ENCODE measurements around the gene FAM98C.
A peak's percentile ranks its signal among the peaks of the same experiment; 100 is the strongest.

The FAM98C gene

DNA sequence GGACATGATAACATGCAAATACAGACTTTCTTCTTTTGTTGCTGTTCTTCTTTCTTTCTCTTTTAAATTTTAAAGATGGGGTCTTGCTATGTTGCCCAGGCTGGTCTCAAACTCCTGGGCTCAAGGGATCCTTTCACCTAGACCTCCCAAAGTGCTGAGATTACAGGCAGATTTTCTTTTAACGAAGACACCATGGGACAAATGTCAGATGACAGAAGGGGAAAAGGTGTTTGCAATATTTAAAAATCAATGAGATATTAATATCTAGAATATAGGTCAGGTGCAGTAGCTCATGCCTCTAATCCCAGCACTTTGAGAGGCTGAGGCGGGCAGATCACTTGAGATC, 26.9 kb downstream of the FAM98C start:
- H3K27me3 ChIP-seq (ENCODE audit: insufficient read depth, low read depth, severe bottlenecking) = no peaks in the 10 kb centered on the region
- TF ChIP-seq, protein P1, sequence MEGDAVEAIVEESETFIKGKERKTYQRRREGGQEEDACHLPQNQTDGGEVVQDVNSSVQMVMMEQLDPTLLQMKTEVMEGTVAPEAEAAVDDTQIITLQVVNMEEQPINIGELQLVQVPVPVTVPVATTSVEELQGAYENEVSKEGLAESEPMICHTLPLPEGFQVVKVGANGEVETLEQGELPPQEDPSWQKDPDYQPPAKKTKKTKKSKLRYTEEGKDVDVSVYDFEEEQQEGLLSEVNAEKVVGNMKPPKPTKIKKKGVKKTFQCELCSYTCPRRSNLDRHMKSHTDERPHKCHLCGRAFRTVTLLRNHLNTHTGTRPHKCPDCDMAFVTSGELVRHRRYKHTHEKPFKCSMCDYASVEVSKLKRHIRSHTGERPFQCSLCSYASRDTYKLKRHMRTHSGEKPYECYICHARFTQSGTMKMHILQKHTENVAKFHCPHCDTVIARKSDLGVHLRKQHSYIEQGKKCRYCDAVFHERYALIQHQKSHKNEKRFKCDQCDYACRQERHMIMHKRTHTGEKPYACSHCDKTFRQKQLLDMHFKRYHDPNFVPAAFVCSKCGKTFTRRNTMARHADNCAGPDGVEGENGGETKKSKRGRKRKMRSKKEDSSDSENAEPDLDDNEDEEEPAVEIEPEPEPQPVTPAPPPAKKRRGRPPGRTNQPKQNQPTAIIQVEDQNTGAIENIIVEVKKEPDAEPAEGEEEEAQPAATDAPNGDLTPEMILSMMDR (IDR thresholded peaks at IDR 0.05; ENCODE audit: low read depth, low read length) = no peak
- no peaks in the 10 kb centered on the region for H3K9me3 ChIP-seq (ENCODE audit: severe bottlenecking)

DNA sequence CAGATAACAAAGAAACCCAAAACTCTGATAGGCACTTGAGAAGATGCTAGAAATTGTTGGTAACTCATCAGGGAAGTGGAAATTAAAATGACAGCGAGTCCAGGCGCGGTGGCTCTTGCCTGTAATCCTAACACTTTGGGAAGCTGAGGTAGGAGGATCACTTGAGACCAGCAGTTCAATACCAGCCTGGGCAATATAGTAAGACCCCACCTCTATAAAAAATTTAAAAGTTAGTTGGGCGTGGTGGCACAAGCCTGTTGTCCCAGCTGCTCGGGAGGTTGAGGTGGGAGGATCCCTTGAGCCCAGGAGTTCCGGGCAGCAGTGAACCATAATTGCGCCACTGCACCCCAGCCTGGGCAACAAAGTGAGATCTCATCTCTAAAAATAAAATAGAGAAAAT, 28.0 kb downstream of the FAM98C start:
- Histone ChIP-seq H3K36me3 (no peaks in the 10 kb centered on the region), H3K27me3 (ENCODE audit: insufficient read depth, low read depth, severe bottlenecking) (no peaks in the 10 kb centered on the region), H3K9me3 (ENCODE audit: severe bottlenecking) (no peaks in the 10 kb centered on the region), H3K4me3 (ENCODE audit: low read depth, low read length) (no peak overlapping the region), H3K27ac (no peak overlapping the region)
- DNase-seq = no peak
- TF ChIP-seq, protein P1 (IDR thresholded peaks at IDR 0.05; ENCODE audit: low read depth, low read length) = no peak

More for the DNA sequence above, 26.9 kb downstream of the FAM98C start:
- H3K4me3 ChIP-seq (ENCODE audit: low read depth, low read length) = no peak overlapping the region
- DNase-seq = no peak
- no peaks in the 10 kb centered on the region for H3K36me3 ChIP-seq
- no peak overlapping the region for H3K27ac ChIP-seq

DNA sequence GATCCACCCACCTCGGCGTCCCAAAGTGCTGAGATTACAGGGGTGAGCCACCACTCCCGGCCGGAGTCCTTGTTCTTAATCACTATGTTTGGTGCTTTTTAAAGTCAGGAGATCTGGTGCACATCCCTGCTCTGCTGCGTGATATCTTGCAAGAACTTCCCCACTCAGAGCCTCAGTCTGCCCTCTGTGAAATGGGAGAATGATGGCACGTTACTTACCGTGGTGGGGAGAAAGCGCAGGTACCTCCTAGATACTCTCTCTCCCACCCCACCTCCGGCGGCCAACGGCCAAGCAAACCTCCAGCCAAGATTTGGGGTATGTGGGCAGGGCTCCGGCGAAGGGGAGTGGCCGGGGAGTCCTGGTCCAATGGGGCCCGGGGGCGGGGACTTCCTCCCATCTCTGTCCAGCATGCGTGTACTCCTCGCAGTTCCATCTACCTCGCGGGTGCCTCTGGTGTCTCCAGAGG, 30.4 kb downstream of the FAM98C start, which contains the start of gene RYR1:
Gene RYR1 (plus strand): TSS at position 424 of the 466 bp plus-strand sequence. CDS start 139 bp downstream, outside the sequence.
- Histone ChIP-seq H3K4me3 (ENCODE audit: low read depth, low read length) (peak within 1 kb of the TSS; percentile 19), H3K9me3 (ENCODE audit: severe bottlenecking) (no peaks in the 10 kb centered on the region), H3K27me3 (ENCODE audit: insufficient read depth, low read depth, severe bottlenecking) (no peaks in the 10 kb centered on the region), H3K36me3 (no peaks in the 10 kb centered on the region), H3K27ac (peak within 1 kb of the TSS; percentile 62)
- DNase-seq = no peak
- TF ChIP-seq, protein P1 (IDR thresholded peaks at IDR 0.05; ENCODE audit: low read depth, low read length) = no peak

DNA sequence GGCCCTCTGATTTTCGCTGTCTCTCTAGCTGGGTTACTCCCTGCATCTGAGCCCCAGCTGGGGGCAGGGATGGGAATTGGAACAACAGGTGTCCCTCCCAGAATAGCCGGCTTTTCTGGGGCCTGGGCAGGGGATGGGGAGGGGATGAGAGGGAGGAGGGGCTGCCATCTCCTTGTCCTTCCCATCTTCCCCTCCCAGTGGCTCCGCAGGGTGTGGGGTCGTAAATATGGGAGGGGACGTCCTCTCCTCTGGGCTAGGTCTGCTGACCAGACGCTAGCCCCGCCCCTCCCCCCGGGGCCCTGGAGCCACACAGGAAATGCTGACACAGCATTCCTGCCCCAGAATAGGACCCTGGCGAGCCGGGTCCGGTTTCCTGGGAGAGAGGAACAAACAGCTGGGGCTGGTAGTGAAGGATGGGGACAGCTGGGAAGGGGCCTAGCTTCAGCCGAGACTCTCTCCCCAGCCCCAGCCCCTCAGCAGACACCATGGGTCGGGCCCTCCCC, 31.7 kb downstream of the FAM98C start:
- peak overlapping the region; percentile 62 for H3K27ac ChIP-seq
- TF ChIP-seq, protein P1 (IDR thresholded peaks at IDR 0.05; ENCODE audit: low read depth, low read length) = no peak
- peak; percentile 79 for DNase-seq
- H3K36me3 ChIP-seq = no peaks in the 10 kb centered on the region
- H3K4me3 ChIP-seq (ENCODE audit: low read depth, low read length) = peak overlapping the region; percentile 19
- H3K9me3 ChIP-seq (ENCODE audit: severe bottlenecking) = no peaks in the 10 kb centered on the region
- no peaks in the 10 kb centered on the region for H3K27me3 ChIP-seq (ENCODE audit: insufficient read depth, low read depth, severe bottlenecking)

DNA sequence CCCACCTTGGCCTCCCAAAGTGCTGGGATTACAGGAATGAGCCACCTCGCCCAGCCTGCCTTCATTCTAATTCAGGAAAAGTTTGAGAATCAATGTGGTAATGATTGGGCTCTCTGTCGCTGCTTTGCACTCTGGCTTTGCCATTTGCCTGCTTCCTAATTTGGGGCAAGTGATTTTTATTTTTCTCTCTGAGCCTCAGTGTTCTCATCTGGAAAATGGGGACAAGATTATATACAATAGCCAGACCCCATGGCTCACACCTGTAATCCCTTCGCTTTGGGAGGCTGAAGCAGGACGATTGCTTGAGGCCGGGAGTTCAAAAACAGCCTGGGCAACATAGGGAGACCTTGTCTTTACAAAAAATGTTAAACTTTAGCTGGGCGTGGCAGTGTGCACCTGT, 34.4 kb downstream of the FAM98C start:
- no peaks in the 10 kb centered on the region for H3K9me3 ChIP-seq (ENCODE audit: severe bottlenecking)
- no peaks in the 10 kb centered on the region for H3K36me3 ChIP-seq
- no peaks in the 10 kb centered on the region for H3K27me3 ChIP-seq (ENCODE audit: insufficient read depth, low read depth, severe bottlenecking)
- no peak overlapping the region for H3K27ac ChIP-seq
- H3K4me3 ChIP-seq (ENCODE audit: low read depth, low read length) = no peak overlapping the region
- DNase-seq = no peak
- TF ChIP-seq, protein P1 (IDR thresholded peaks at IDR 0.05; ENCODE audit: low read depth, low read length) = no peak

DNA sequence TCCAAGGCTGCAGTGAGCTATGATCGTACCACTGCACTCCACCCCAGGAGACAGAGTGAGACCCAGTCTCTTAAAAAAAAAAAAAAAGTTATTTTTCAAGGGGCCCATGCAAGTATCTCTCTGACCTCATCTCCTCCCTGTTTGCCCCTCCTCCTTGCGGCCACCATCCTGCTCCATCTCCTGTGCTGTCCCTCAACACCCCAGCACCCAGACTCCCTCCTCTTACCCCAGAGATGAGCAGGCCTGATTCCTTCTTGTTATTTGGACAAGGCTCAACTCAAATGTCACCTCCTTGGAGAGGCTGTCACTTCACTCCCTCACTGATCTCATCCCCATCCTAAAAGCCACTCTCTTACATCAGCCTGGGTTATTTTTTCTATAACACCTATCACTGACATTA, 35.0 kb downstream of the FAM98C start:
- Histone ChIP-seq H3K9me3 (ENCODE audit: severe bottlenecking) (no peaks in the 10 kb centered on the region), H3K4me3 (ENCODE audit: low read depth, low read length) (no peak overlapping the region), H3K27ac (no peak overlapping the region), H3K27me3 (ENCODE audit: insufficient read depth, low read depth, severe bottlenecking) (no peaks in the 10 kb centered on the region), H3K36me3 (no peaks in the 10 kb centered on the region)
- DNase-seq = no peak
- TF ChIP-seq, protein P1 (IDR thresholded peaks at IDR 0.05; ENCODE audit: low read depth, low read length) = no peak

Data from WERI-Rb-1 (cell line).